K562 (cell line): ENCODE results near the gene WWOX. TPM values are rescaled to one million over a fixed set of nuclear protein-coding genes. Genes with fewer than 3 reads are reported as not detected.
A peak's percentile ranks its signal among the peaks of the same experiment; 100 is the strongest.

Experiments
- CXXC5 ChIP-seq: fragments of 250-450 bp; sonication (Bioruptor Pico); IDR thresholded peaks from 2 replicates; pipeline ENCODE4 v1.8.0; 2022; ENCODE audit warnings: inconsistent platforms, mild to moderate bottlenecking, moderate library complexity
- FOXK1 ChIP-seq: sonication (generic); formaldehyde crosslinking; IDR thresholded peaks from 2 replicates; pipeline ENCODE4 v1.8.0; 2022; ENCODE audit warnings: missing genetic modification reagents, mild to moderate bottlenecking, borderline replicate concordance
- RERE ChIP-seq: sonication (generic); formaldehyde crosslinking; IDR thresholded peaks from 2 replicates; pipeline ENCODE4 v1.8.0; 2023; ENCODE audit warnings: missing genetic modification reagents, mild to moderate bottlenecking, borderline replicate concordance
- TEAD1 ChIP-seq, 2 experiments: fragments of 450-650 bp in 1 of 2; sonication (generic) in 1 of 2; formaldehyde crosslinking; IDR thresholded peaks; 2 replicates each; pipeline versions ENCODE4 v1.4.0 to v1.8.0; 2020 to 2022; ENCODE audit warnings: mild to moderate bottlenecking in 2 of 2, missing genetic modification reagents in 1 of 2
- YY1 ChIP-seq, 3 experiments: IDR thresholded peaks; 2 replicates each; pipeline ENCODE4 v1.6.1; 2011; ENCODE audit warnings: low read length in 2 of 3, mild to moderate bottlenecking in 2 of 3, moderate library complexity in 2 of 3, borderline replicate concordance in 1 of 3, control low read depth in 1 of 3, low read depth in 1 of 3; ENCODE audit not compliant: insufficient read depth in 3 of 3, insufficient replicate concordance in 2 of 3, control insufficient read depth in 1 of 3, insufficient read length in 1 of 3; ENCODE audit errors: extremely low read depth in 1 of 3
- ZBTB40 ChIP-seq, 2 experiments: fragments of 450-650 bp in 1 of 2; sonication (generic) in 1 of 2; formaldehyde crosslinking in 1 of 2; IDR thresholded peaks; 2 replicates each; pipeline versions ENCODE4 v1.7.1 to v1.9.0; 2016 to 2022; ENCODE audit warnings: inconsistent platforms in 1 of 2, mild to moderate bottlenecking in 1 of 2, missing genetic modification reagents in 1 of 2
- polyA plus RNA-seq, 8 experiments: library from polyadenylated mRNA; depleted of rRNA in 4 of 8; stranded (reverse) in 5 of 8; unstranded in 3 of 8; fragments of >200 nt; fragmentation: Nextera tagmentation in 2 of 8; fragmentation: Illumina TruSeq in 1 of 8; extraction: Ambion mirVana in 2 of 8; extraction: Trizol in 1 of 8; gene quantifications; 2 replicates each; pipeline versions ENCODE4 v1.2.1 to v1.2.3, GENCODE V29; 2011 to 2014; ENCODE audit warnings: inconsistent platforms in 1 of 8, missing spikeins in 1 of 8
- total RNA-seq, 7 experiments: library from RNA; depleted of rRNA in 6 of 7; stranded (reverse); fragments of >200 nt in 6 of 7; fragmentation: Illumina TruSeq in 2 of 7; extraction: Trizol in 2 of 7; gene quantifications; 2 replicates each; pipeline versions ENCODE4 v1.2.1 to v1.2.3, GENCODE V29; 2011 to 2021; ENCODE audit warnings: low replicate concordance in 1 of 7

WWOX gene
- total and polyA plus RNA-seq, 9 of the 15 experiments (the other 6 are each of a cell fraction or from before 2014, with no cell fraction given): 1.6 to 22.7 (median 8.1) TPM

GRCh38 chr16:78443542-78444364, 344.3 kb downstream of the WWOX start (continued):
- TF ChIP-seq ZBTB40 (IDR thresholded peaks at IDR 0.05): no peak
- TF ChIP-seq ZBTB40 (CRISPR knock-in tag; IDR thresholded peaks at IDR 0.05): no peak
- TF ChIP-seq RERE (CRISPR knock-in tag): no peak
- no peak for TF ChIP-seq YY1 (IDR thresholded peaks at IDR 0.05; ENCODE audit: borderline replicate concordance in 1 of 3, control insufficient read depth in 1 of 3, extremely low read depth in 1 of 3, insufficient read depth in 3 of 3, insufficient read length in 1 of 3, insufficient replicate concordance in 2 of 3, low read depth in 1 of 3, low read length in 2 of 3)
- no peak for TF ChIP-seq CXXC5 (CRISPR knock-in tag)
- TF ChIP-seq TEAD1 (CRISPR knock-in tag; IDR thresholded peaks at IDR 0.05): peak in 1 of 2 experiments; percentile 55; a peak in 1 of 4 replicates
- no peak for TF ChIP-seq FOXK1 (CRISPR knock-in tag)
